HepG2 (cell line): ENCODE data around the gene HSPE1. TPM values are rescaled to one million over a fixed set of nuclear protein-coding genes. Genes with fewer than 3 reads are reported as not detected.

Experiments
- DBP ChIP-seq: sonication (generic); formaldehyde crosslinking; IDR thresholded peaks from 2 replicates; pipeline ENCODE4 v1.4.0; 2020; ENCODE audit warnings: missing genetic modification reagents; ENCODE audit errors: not compliant biosample characterization
- FOXC1 ChIP-seq: sonication (generic); formaldehyde crosslinking; IDR thresholded peaks from 2 replicates; pipeline ENCODE4 v1.8.0; 2022; ENCODE audit warnings: mild to moderate bottlenecking, missing genetic modification reagents, borderline replicate concordance
- FOXP4 ChIP-seq: sonication (generic); formaldehyde crosslinking; IDR thresholded peaks from 2 replicates; pipeline ENCODE4 v1.4.0; 2020; ENCODE audit warnings: missing genetic modification reagents
- HDAC2 ChIP-seq: sonication (generic); formaldehyde crosslinking; IDR thresholded peaks from 2 replicates; pipeline ENCODE4 v1.4.0; 2020; ENCODE audit warnings: missing genetic modification reagents
- HNF1A ChIP-seq, 2 experiments: sonication (generic) in 1 of 2; formaldehyde crosslinking in 1 of 2; IDR thresholded peaks; 2 replicates each; pipeline versions ENCODE4 v1.4.0 to v1.6.1; 2016 to 2020; ENCODE audit warnings: borderline replicate concordance in 1 of 2, low read depth in 1 of 2, mild to moderate bottlenecking in 1 of 2, missing genetic modification reagents in 1 of 2
- ZNF230 ChIP-seq: sonication (generic); formaldehyde crosslinking; IDR thresholded peaks from 2 replicates; pipeline ENCODE4 v1.4.0; 2020; ENCODE audit warnings: mild to moderate bottlenecking, missing genetic modification reagents
- ZNF24 ChIP-seq: fragments of 450-650 bp; IDR thresholded peaks from 2 replicates; pipeline ENCODE4 v1.6.1; 2017; ENCODE audit warnings: antibody characterized with exemption, mild to moderate bottlenecking
- ZNF501 ChIP-seq: sonication (generic); formaldehyde crosslinking; IDR thresholded peaks from 2 replicates; pipeline ENCODE4 v1.5.1; 2020; ENCODE audit warnings: mild to moderate bottlenecking, moderate library complexity, missing genetic modification reagents
- ZNF646 ChIP-seq: sonication (generic); formaldehyde crosslinking; IDR thresholded peaks from 2 replicates; pipeline ENCODE4 v1.9.0; 2021; ENCODE audit warnings: mild to moderate bottlenecking, missing genetic modification reagents
- polyA plus RNA-seq, 8 experiments: library from polyadenylated mRNA; depleted of rRNA in 3 of 8; stranded (reverse) in 7 of 8; unstranded in 1 of 8; fragments of >200 nt; fragmentation: Illumina TruSeq in 4 of 8; extraction: Trizol in 4 of 8; gene quantifications; 2 replicates each; pipeline versions ENCODE4 v1.2.1 to v1.2.3, GENCODE V29; 2011 to 2016; ENCODE audit warnings: low read depth in 4 of 8, missing spikeins in 1 of 8, mixed read lengths in 1 of 8; ENCODE audit not compliant: insufficient read depth in 1 of 8
- total RNA-seq, 5 experiments: library from RNA; depleted of rRNA; stranded (reverse); fragments of >200 nt; fragmentation: Illumina TruSeq; extraction: Trizol; gene quantifications; 2 replicates each; pipeline ENCODE4 v1.2.3, GENCODE V29; 2016; ENCODE audit warnings: low read depth in 1 of 5

HSPE1 gene
- total and polyA plus RNA-seq, 2 of the 13 experiments (the other 11 are each of a cell fraction or from before 2014, with no cell fraction given): 244 to 823 TPM

GRCh38 chr2:197480165-197481036, 19.8 kb upstream of the HSPE1 start (continued):
- TF ChIP-seq ZNF501 (CRISPR knock-in tag): 0 out of 2 replicates have a peak, but pooled peaks have one; percentile 11
- TF ChIP-seq HNF1A (IDR thresholded peaks at IDR 0.05; ENCODE audit: low read depth): no peak
- no peak for TF ChIP-seq HNF1A (CRISPR knock-in tag; IDR thresholded peaks at IDR 0.05; ENCODE audit: borderline replicate concordance)
- peak; percentile 57; the same call in 1 of the 2 replicates for TF ChIP-seq FOXC1
- TF ChIP-seq ZNF230 (CRISPR knock-in tag): no peak
- TF ChIP-seq FOXP4 (CRISPR knock-in tag): no peak
- no peak for TF ChIP-seq ZNF24
- TF ChIP-seq ZNF646: 0 out of 2 replicates have a peak, but pooled peaks have one; percentile 18
- TF ChIP-seq DBP (CRISPR knock-in tag): no peak
- TF ChIP-seq HDAC2 (CRISPR knock-in tag): no peak
